Keratinocyte (primary cell): ENCODE results near the gene NGDN. TPM values are rescaled to one million over a fixed set of nuclear protein-coding genes. Genes with fewer than 3 reads are reported as not detected.

Source experiments
- DNase-seq: peaks from one replicate; pipeline ENCODE4 v3.0.0-alpha.2; 2011; ENCODE audit warnings: low read depth, missing footprints, low spot score
- FAIRE-seq: peaks from 2 replicates; lab custom pipeline; 2011; peaks lifted over from hg19 to GRCh38; lab: Jason Lieb, UNC
- H2AFZ ChIP-seq: 2 replicates; pipeline ENCODE4 v1.6.0; 2012; ENCODE audit warnings: low read length, control low read depth, inconsistent platforms; ENCODE audit not compliant: control insufficient read depth
- H3K27ac ChIP-seq: 2 replicates; pipeline ENCODE4 v1.5.1; 2011; ENCODE audit warnings: low read length; ENCODE audit not compliant: control insufficient read depth, insufficient read depth
- H3K27me3 ChIP-seq: 3 replicates; pipeline ENCODE4 v1.6.0; 2011; ENCODE audit warnings: low read length; ENCODE audit not compliant: control insufficient read depth, insufficient read depth; ENCODE audit errors: extremely low read depth
- H3K36me3 ChIP-seq, 2 experiments: 2 replicates in 1 of 2; 3 replicates in 1 of 2; pipeline ENCODE4 v1.5.1; 2011; ENCODE audit warnings: low read length in 2 of 2, mild to moderate bottlenecking in 1 of 2; ENCODE audit not compliant: control insufficient read depth in 2 of 2, insufficient read depth in 2 of 2; ENCODE audit errors: extremely low read depth in 1 of 2
- H3K4me1 ChIP-seq: 3 replicates; pipeline ENCODE4 v1.5.1; 2011; ENCODE audit warnings: low read length; ENCODE audit not compliant: control insufficient read depth, insufficient read depth; ENCODE audit errors: extremely low read depth
- H3K4me2 ChIP-seq: 3 replicates; pipeline ENCODE4 v1.6.0; 2011; ENCODE audit warnings: low read depth, low read length; ENCODE audit not compliant: control insufficient read depth, insufficient read depth; ENCODE audit errors: extremely low read depth
- H3K4me3 ChIP-seq, 3 experiments: fragments of 200-600 bp in 1 of 3; sonication (generic) in 1 of 3; 2 replicates in 2 of 3; 3 replicates in 1 of 3; pipeline ENCODE4 v1.5.1; 2011 to 2016; ENCODE audit warnings: low read length in 3 of 3, mild to moderate bottlenecking in 3 of 3, control low read depth in 2 of 3, inconsistent platforms in 1 of 3, low read depth in 1 of 3, mixed read lengths in 1 of 3, mixed run types in 1 of 3, moderate library complexity in 1 of 3; ENCODE audit not compliant: control insufficient read depth in 2 of 3, insufficient read depth in 2 of 3; ENCODE audit errors: extremely low read depth in 1 of 3
- H3K79me2 ChIP-seq: 2 replicates; pipeline ENCODE4 v1.6.0; 2012; ENCODE audit warnings: low read length; ENCODE audit not compliant: control insufficient read depth, insufficient read depth
- H3K9ac ChIP-seq: 3 replicates; pipeline ENCODE4 v1.6.0; 2011; ENCODE audit warnings: low read length; ENCODE audit not compliant: control insufficient read depth, insufficient read depth; ENCODE audit errors: extremely low read depth
- H3K9me1 ChIP-seq: 3 replicates; pipeline ENCODE4 v1.6.0; 2011; ENCODE audit warnings: low read length; ENCODE audit not compliant: control insufficient read depth, insufficient read depth; ENCODE audit errors: extremely low read depth
- H3K9me3 ChIP-seq: 2 replicates; pipeline ENCODE4 v1.5.1; 2012; ENCODE audit warnings: low read depth, low read length; ENCODE audit not compliant: control insufficient read depth
- H4K20me1 ChIP-seq: 3 replicates; pipeline ENCODE4 v1.6.0; 2011; ENCODE audit warnings: low read length; ENCODE audit not compliant: control insufficient read depth, insufficient read depth; ENCODE audit errors: extremely low read depth
- CTCF ChIP-seq, 3 experiments: IDR thresholded peaks in 1 of 3; conservative IDR thresholded peaks in 1 of 3; optimal IDR thresholded peaks in 1 of 3; 2 replicates in 2 of 3; 3 replicates in 1 of 3; pipeline versions ENCODE3 to v1.5.1; 2011; ENCODE audit warnings: low read length in 3 of 3, mild to moderate bottlenecking in 3 of 3, moderate library complexity in 2 of 3, control low read depth in 1 of 3, inconsistent platforms in 1 of 3; ENCODE audit not compliant: insufficient read depth in 2 of 3; ENCODE audit errors: extremely low read depth in 1 of 3
- EZH2 ChIP-seq: IDR thresholded peaks from one replicate; pipeline ENCODE4 v1.6.1; 2012; ENCODE audit warnings: inconsistent platforms, mild to moderate bottlenecking, low read length, moderate library complexity
- dilution Hi-C: fragments of 300-500 bp; cut with MboI; formaldehyde crosslinking; loops from one replicate; pipeline ENCODE4 v1.7.0; 2020; ENCODE audit warnings: low sequenced_read_pairs; ENCODE audit not compliant: extremely low pct_ligation_motif_present
- polyA plus RNA-seq, 5 experiments: library from polyadenylated mRNA; depleted of rRNA in 3 of 5; stranded (reverse) in 3 of 5; stranded (forward) in 1 of 5; unstranded in 1 of 5; fragments of >200 nt; gene quantifications; 1 replicate in 1 of 5; 2 replicates in 3 of 5; 3 replicates in 1 of 5; pipeline versions ENCODE4 v1.2.1 to v1.2.3, GENCODE V29; 2011 to 2012; ENCODE audit warnings: missing spikeins in 2 of 5, low read depth in 1 of 5, low replicate concordance in 1 of 5

The NGDN gene
- polyA plus RNA-seq, 1 donor (not counting 4 experiments of a cell fraction or from before 2014, with no cell fraction given) = 58.7 TPM

GRCh38 chr14:23492618-23493272, 23.2 kb downstream of the NGDN start:
- no peak for FAIRE-seq
- Histone ChIP-seq H3K9me1 (no peaks in the 10 kb centered on the region), H3K36me3 (peaks cover 3 to 5% of the 10 kb centered on the region in 2 experiments), H3K9ac (no peak overlapping the region), H3K9me3 (no peaks in the 10 kb centered on the region), H4K20me1 (no peaks in the 10 kb centered on the region), H3K4me2 (no peak overlapping the region), H3K4me3 (no peak overlapping the region), H3K27me3 (no peaks in the 10 kb centered on the region), H3K4me1 (no peaks in the 10 kb centered on the region), H2AFZ (no peak overlapping the region), H3K79me2 (no peaks in the 10 kb centered on the region), H3K27ac (no peak overlapping the region)
- dilution Hi-C loops = no loop called here
- TF ChIP-seq EZH2 (no peak), CTCF (optimal IDR thresholded peaks at IDR 0.05 in 1 of 3, IDR thresholded peaks at IDR 0.05 in 1 of 3, conservative IDR thresholded peaks at IDR 0.05 in 1 of 3; ENCODE audit: extremely low read depth in 1 of 3, insufficient read depth in 2 of 3, low read length in 3 of 3) (no peak)
- DNase-seq = no peak

DNA sequence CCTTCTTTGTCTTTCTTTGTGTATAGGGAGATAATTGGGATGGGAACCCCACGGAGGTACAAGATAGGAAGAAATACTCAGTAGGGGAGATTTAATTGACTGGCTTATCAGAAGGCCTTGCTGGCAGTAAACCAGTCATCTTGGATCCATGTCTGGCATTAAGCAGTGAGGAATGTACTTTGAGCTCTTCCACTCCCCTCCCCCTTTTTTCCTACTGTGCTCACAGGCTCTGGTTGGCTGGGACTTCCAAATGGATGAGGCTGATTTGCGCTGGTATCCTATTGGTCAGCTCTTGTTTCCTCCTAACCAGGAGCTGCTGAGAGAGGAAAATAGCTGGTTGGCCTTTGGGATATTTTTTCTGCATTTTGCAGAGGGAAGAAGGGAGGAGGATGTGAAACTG, 24.7 kb downstream of the NGDN start:
- FAIRE-seq (no peak), DNase-seq (no peak)
- Histone ChIP-seq H3K27me3 (no peaks in the 10 kb centered on the region), H3K4me3 (no peak overlapping the region), H3K36me3 (peaks cover 0 to 1% of the 10 kb centered on the region in 2 experiments), H3K4me2 (no peak overlapping the region), H3K9ac (no peak overlapping the region), H3K79me2 (no peaks in the 10 kb centered on the region), H3K9me3 (no peaks in the 10 kb centered on the region), H2AFZ (no peak overlapping the region), H4K20me1 (no peaks in the 10 kb centered on the region), H3K27ac (no peak overlapping the region), H3K9me1 (no peaks in the 10 kb centered on the region), H3K4me1 (no peaks in the 10 kb centered on the region)
- dilution Hi-C loops = no loop called here
- TF ChIP-seq CTCF (optimal IDR thresholded peaks at IDR 0.05 in 1 of 3, IDR thresholded peaks at IDR 0.05 in 1 of 3, conservative IDR thresholded peaks at IDR 0.05 in 1 of 3; ENCODE audit: extremely low read depth in 1 of 3, insufficient read depth in 2 of 3, low read length in 3 of 3) (no peak), EZH2 (no peak)
